HepG2 (cell line): ENCODE data around the gene AHNAK. TPM values are rescaled to one million over a fixed set of nuclear protein-coding genes. Genes with fewer than 3 reads are reported as not detected.
A peak's percentile ranks its signal among the peaks of the same experiment; 100 is the strongest.

Experiments
- FIP1L1 ChIP-seq: fragments of 200-400 bp; formaldehyde crosslinking; IDR thresholded peaks from 2 replicates; pipeline ENCODE4 v1.6.1; 2018; ENCODE audit warnings: low read depth, mild to moderate bottlenecking, low read length, moderate library complexity, borderline replicate concordance; ENCODE audit not compliant: insufficient read depth
- HCFC1 ChIP-seq: fragments of 150-350 bp; IDR thresholded peaks from 2 replicates; pipeline ENCODE4 v1.6.1; 2014; ENCODE audit warnings: low read depth, low read length
- HOXA7 ChIP-seq: sonication (generic); formaldehyde crosslinking; IDR thresholded peaks from 2 replicates; pipeline ENCODE4 v1.8.1; 2022; ENCODE audit warnings: mild to moderate bottlenecking, missing genetic modification reagents, moderate library complexity
- JARID2 ChIP-seq: sonication (generic); formaldehyde crosslinking; IDR thresholded peaks from 2 replicates; pipeline ENCODE4 v1.8.1; 2023; ENCODE audit warnings: missing genetic modification reagents, inconsistent platforms; ENCODE audit not compliant: insufficient replicate concordance
- MXD4 ChIP-seq: IDR thresholded peaks from 2 replicates; pipeline ENCODE4 v1.6.1; 2016; ENCODE audit warnings: mild to moderate bottlenecking, missing biosample characterization, missing genetic modification reagents
- MXI1 ChIP-seq: IDR thresholded peaks from 3 replicates; pipeline ENCODE4 v1.6.1; 2012; ENCODE audit warnings: low read depth, low read length, inconsistent platforms, borderline replicate concordance
- PHF8 ChIP-seq: sonication (generic); formaldehyde crosslinking; IDR thresholded peaks from 2 replicates; pipeline ENCODE4 v1.5.0; 2020; ENCODE audit warnings: missing genetic modification reagents
- PPARG ChIP-seq: conservative IDR thresholded peaks from 2 replicates; pipeline ENCODE4 v1.6.1; 2016; ENCODE audit warnings: missing biosample characterization, missing genetic modification reagents
- ZNF34 ChIP-seq: sonication (generic); formaldehyde crosslinking; IDR thresholded peaks from 2 replicates; pipeline ENCODE4 v1.4.0; 2020; ENCODE audit warnings: mild to moderate bottlenecking, missing genetic modification reagents, borderline replicate concordance
- ZNF362 ChIP-seq: sonication (generic); formaldehyde crosslinking; IDR thresholded peaks from 2 replicates; pipeline ENCODE4 v1.4.0; 2020; ENCODE audit warnings: missing genetic modification reagents, mild to moderate bottlenecking, borderline replicate concordance
- ZNF441 ChIP-seq: sonication (generic); formaldehyde crosslinking; IDR thresholded peaks from 2 replicates; pipeline ENCODE4 v1.7.0; 2021; ENCODE audit warnings: missing genetic modification reagents, borderline replicate concordance
- polyA plus RNA-seq, 8 experiments: library from polyadenylated mRNA; depleted of rRNA in 3 of 8; stranded (reverse) in 7 of 8; unstranded in 1 of 8; fragments of >200 nt; fragmentation: Illumina TruSeq in 4 of 8; extraction: Trizol in 4 of 8; gene quantifications; 2 replicates each; pipeline versions ENCODE4 v1.2.1 to v1.2.3, GENCODE V29; 2011 to 2016; ENCODE audit warnings: low read depth in 4 of 8, missing spikeins in 1 of 8, mixed read lengths in 1 of 8; ENCODE audit not compliant: insufficient read depth in 1 of 8
- total RNA-seq, 5 experiments: library from RNA; depleted of rRNA; stranded (reverse); fragments of >200 nt; fragmentation: Illumina TruSeq; extraction: Trizol; gene quantifications; 2 replicates each; pipeline ENCODE4 v1.2.3, GENCODE V29; 2016; ENCODE audit warnings: low read depth in 1 of 5
- TF ChIP-seq, protein P1 (sequence below): sonication (generic); formaldehyde crosslinking; IDR thresholded peaks from 2 replicates; pipeline ENCODE4 v1.4.0; 2020; ENCODE audit warnings: missing genetic modification reagents, borderline replicate concordance
- TF ChIP-seq, protein P2 (sequence below): sonication (generic); formaldehyde crosslinking; IDR thresholded peaks from 2 replicates; pipeline ENCODE4 v1.4.0; 2020; ENCODE audit warnings: missing genetic modification reagents
- TF ChIP-seq, protein P3 (sequence below): sonication (generic); formaldehyde crosslinking; IDR thresholded peaks from 2 replicates; pipeline ENCODE4 v1.4.0; 2020; ENCODE audit warnings: missing genetic modification reagents, borderline replicate concordance
- TF ChIP-seq, protein P4 (sequence below): IDR thresholded peaks from 2 replicates; pipeline ENCODE4 v1.6.1; 2012; ENCODE audit warnings: low read length, improper control_type of control experiment

Gene AHNAK
- total and polyA plus RNA-seq, 2 of the 13 experiments (the other 11 are each of a cell fraction or from before 2014, with no cell fraction given) = 23.4 to 25.0 TPM

DNA sequence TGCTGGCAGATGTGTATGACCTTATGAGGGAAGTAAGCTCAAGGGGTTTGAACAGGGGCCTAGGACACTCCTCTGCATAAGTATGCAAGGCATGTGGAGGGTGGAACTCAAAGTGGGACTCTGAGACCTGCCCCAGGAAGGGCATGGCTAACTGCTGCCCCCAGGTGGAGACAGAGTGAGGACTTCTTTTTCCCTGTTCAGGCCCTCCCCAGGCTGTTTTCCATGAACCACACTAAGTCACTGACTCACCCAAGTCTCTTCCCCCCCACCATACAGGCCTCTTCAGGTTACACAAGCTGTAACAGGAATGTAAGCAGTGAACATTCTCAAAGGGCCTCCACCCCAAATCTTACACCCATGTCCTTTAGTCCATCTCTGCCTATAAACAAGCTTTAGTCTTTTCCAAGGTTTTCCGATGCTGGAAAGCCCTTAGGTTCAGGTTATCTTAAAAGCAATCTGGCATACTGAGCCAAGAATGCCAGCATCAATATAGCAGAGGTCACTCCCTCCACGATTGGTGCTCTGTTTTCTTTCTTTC is 14.0 kb upstream of the AHNAK start (continued):
- TF ChIP-seq, protein P1, sequence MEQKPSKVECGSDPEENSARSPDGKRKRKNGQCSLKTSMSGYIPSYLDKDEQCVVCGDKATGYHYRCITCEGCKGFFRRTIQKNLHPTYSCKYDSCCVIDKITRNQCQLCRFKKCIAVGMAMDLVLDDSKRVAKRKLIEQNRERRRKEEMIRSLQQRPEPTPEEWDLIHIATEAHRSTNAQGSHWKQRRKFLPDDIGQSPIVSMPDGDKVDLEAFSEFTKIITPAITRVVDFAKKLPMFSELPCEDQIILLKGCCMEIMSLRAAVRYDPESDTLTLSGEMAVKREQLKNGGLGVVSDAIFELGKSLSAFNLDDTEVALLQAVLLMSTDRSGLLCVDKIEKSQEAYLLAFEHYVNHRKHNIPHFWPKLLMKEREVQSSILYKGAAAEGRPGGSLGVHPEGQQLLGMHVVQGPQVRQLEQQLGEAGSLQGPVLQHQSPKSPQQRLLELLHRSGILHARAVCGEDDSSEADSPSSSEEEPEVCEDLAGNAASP (CRISPR knock-in tag) = 0 out of 2 replicates have a peak, but pooled peaks have one; percentile 9
- TF ChIP-seq HOXA7 (CRISPR knock-in tag) (no peak), PPARG (CRISPR knock-in tag) (0 out of 2 replicates have a peak, but pooled peaks have one; percentile 12), MXI1 (peak; percentile 71; the same call in 1 of the 3 replicates), ZNF441 (CRISPR knock-in tag) (no peak; the same call in 1 of the 2 replicates), MXD4 (CRISPR knock-in tag) (peak; percentile 61; the same call in 1 of the 2 replicates), FIP1L1 (no peak), PHF8 (CRISPR knock-in tag) (no peak), JARID2 (CRISPR knock-in tag) (no peak), ZNF34 (CRISPR knock-in tag) (no peak), HCFC1 (0 out of 2 replicates have a peak, but pooled peaks have one; percentile 9), ZNF362 (CRISPR knock-in tag) (peak; percentile 39; the same call in 1 of the 2 replicates)
- TF ChIP-seq, protein P2, sequence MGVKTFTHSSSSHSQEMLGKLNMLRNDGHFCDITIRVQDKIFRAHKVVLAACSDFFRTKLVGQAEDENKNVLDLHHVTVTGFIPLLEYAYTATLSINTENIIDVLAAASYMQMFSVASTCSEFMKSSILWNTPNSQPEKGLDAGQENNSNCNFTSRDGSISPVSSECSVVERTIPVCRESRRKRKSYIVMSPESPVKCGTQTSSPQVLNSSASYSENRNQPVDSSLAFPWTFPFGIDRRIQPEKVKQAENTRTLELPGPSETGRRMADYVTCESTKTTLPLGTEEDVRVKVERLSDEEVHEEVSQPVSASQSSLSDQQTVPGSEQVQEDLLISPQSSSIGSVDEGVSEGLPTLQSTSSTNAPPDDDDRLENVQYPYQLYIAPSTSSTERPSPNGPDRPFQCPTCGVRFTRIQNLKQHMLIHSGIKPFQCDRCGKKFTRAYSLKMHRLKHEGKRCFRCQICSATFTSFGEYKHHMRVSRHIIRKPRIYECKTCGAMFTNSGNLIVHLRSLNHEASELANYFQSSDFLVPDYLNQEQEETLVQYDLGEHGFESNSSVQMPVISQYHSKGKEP = no peak
- TF ChIP-seq, protein P3, sequence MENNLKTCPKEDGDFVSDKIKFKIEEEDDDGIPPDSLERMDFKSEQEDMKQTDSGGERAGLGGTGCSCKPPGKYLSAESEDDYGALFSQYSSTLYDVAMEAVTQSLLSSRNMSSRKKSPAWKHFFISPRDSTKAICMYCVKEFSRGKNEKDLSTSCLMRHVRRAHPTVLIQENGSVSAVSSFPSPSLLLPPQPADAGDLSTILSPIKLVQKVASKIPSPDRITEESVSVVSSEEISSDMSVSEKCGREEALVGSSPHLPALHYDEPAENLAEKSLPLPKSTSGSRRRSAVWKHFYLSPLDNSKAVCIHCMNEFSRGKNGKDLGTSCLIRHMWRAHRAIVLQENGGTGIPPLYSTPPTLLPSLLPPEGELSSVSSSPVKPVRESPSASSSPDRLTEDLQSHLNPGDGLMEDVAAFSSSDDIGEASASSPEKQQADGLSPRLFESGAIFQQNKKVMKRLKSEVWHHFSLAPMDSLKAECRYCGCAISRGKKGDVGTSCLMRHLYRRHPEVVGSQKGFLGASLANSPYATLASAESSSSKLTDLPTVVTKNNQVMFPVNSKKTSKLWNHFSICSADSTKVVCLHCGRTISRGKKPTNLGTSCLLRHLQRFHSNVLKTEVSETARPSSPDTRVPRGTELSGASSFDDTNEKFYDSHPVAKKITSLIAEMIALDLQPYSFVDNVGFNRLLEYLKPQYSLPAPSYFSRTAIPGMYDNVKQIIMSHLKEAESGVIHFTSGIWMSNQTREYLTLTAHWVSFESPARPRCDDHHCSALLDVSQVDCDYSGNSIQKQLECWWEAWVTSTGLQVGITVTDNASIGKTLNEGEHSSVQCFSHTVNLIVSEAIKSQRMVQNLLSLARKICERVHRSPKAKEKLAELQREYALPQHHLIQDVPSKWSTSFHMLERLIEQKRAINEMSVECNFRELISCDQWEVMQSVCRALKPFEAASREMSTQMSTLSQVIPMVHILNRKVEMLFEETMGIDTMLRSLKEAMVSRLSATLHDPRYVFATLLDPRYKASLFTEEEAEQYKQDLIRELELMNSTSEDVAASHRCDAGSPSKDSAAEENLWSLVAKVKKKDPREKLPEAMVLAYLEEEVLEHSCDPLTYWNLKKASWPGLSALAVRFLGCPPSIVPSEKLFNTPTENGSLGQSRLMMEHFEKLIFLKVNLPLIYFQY = no peak
- TF ChIP-seq, protein P4, sequence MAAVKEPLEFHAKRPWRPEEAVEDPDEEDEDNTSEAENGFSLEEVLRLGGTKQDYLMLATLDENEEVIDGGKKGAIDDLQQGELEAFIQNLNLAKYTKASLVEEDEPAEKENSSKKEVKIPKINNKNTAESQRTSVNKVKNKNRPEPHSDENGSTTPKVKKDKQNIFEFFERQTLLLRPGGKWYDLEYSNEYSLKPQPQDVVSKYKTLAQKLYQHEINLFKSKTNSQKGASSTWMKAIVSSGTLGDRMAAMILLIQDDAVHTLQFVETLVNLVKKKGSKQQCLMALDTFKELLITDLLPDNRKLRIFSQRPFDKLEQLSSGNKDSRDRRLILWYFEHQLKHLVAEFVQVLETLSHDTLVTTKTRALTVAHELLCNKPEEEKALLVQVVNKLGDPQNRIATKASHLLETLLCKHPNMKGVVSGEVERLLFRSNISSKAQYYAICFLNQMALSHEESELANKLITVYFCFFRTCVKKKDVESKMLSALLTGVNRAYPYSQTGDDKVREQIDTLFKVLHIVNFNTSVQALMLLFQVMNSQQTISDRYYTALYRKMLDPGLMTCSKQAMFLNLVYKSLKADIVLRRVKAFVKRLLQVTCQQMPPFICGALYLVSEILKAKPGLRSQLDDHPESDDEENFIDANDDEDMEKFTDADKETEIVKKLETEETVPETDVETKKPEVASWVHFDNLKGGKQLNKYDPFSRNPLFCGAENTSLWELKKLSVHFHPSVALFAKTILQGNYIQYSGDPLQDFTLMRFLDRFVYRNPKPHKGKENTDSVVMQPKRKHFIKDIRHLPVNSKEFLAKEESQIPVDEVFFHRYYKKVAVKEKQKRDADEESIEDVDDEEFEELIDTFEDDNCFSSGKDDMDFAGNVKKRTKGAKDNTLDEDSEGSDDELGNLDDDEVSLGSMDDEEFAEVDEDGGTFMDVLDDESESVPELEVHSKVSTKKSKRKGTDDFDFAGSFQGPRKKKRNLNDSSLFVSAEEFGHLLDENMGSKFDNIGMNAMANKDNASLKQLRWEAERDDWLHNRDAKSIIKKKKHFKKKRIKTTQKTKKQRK = no peak
